Panc1 (cell line): ENCODE data around the gene PRLH. TPM values are rescaled to one million over a fixed set of nuclear protein-coding genes. Genes with fewer than 3 reads are reported as not detected.
A peak's percentile ranks its signal among the peaks of the same experiment; 100 is the strongest.

Experiments
- ATAC-seq: fragments of 200-7000 bp; cut with Tn5 transposase; 2 replicates; pipeline ENCODE4 v1.9.1; 2020; ENCODE audit warnings: mild to moderate bottlenecking, moderate library complexity
- BruUV-seq: library from RNA; stranded (reverse); fragments of 400-500 nt; replicated peaks from 2 replicates; lab custom pipeline; 2021; lab: Mats Ljungman, UMichigan
- CTCF ChIA-PET: fragments of 300-600 bp; sonication (Branson Sonifier 250); formaldehyde crosslinking; loops from one replicate; lab custom pipeline; 2022; ENCODE audit warnings: antibody characterized with exemption; lab: Charles Lee
- POLR2A ChIA-PET: fragments of 300-600 bp; sonication (Branson Sonifier 250); formaldehyde crosslinking; loops from one replicate; lab custom pipeline; 2022; ENCODE audit warnings: antibody characterized with exemption; lab: Charles Lee
- DNase-seq: peaks from one replicate; pipeline ENCODE4 v3.0.0-alpha.2; 2010; ENCODE audit warnings: low read depth, low spot score
- H3K27ac ChIP-seq: 2 replicates; pipeline ENCODE4 v1.5.1; 2011; ENCODE audit warnings: mild to moderate bottlenecking, low read length, inconsistent platforms
- H3K27me3 ChIP-seq: fragments of 200-500 bp; sonication (Bioruptor generic); 2 replicates; pipeline ENCODE4 v1.6.0; 2014; ENCODE audit warnings: low read length, inconsistent platforms; ENCODE audit not compliant: control insufficient read depth, insufficient read depth
- H3K36me3 ChIP-seq: fragments of 200-500 bp; sonication (Bioruptor generic); 2 replicates; pipeline ENCODE4 v1.5.1; 2014; ENCODE audit warnings: inconsistent platforms, mild to moderate bottlenecking, low read length, moderate library complexity; ENCODE audit not compliant: control insufficient read depth, insufficient read depth
- H3K4me1 ChIP-seq: 2 replicates; pipeline ENCODE4 v1.5.1; 2011; ENCODE audit warnings: inconsistent platforms, mild to moderate bottlenecking, low read length, moderate library complexity; ENCODE audit not compliant: control insufficient read depth, insufficient read depth
- H3K4me3 ChIP-seq, 2 experiments: 2 replicates each; pipeline ENCODE4 v1.5.1; 2011 to 2012; ENCODE audit warnings: low read depth in 2 of 2, low read length in 2 of 2, mild to moderate bottlenecking in 2 of 2, inconsistent platforms in 1 of 2, moderate library complexity in 1 of 2
- H3K9me3 ChIP-seq: fragments of 200-500 bp; sonication (Bioruptor generic); 2 replicates; pipeline ENCODE4 v1.5.1; 2014; ENCODE audit warnings: low read depth, mild to moderate bottlenecking, inconsistent platforms, low read length, moderate library complexity; ENCODE audit not compliant: control insufficient read depth, insufficient read depth
- CTCF ChIP-seq: fragments of 450-650 bp; IDR thresholded peaks from 2 replicates; pipeline ENCODE4 v1.5.1; 2017; ENCODE audit warnings: mild to moderate bottlenecking
- POLR2AphosphoS5 ChIP-seq: IDR thresholded peaks from 2 replicates; pipeline ENCODE4 v1.6.1; 2012; ENCODE audit warnings: mild to moderate bottlenecking, low read depth, low read length, moderate library complexity
- SIN3A ChIP-seq: IDR thresholded peaks from 2 replicates; pipeline ENCODE4 v1.6.1; 2012; ENCODE audit warnings: low read depth, mild to moderate bottlenecking, low read length, moderate library complexity, borderline replicate concordance; ENCODE audit not compliant: insufficient read depth
- TCF7L2 ChIP-seq: IDR thresholded peaks from 2 replicates; pipeline ENCODE4 v1.6.1; 2011; ENCODE audit warnings: mild to moderate bottlenecking, low read depth, low read length, inconsistent platforms
- in situ Hi-C: cut with HindIII; loops from 2 replicates; pipeline ENCODE4 v1.10.0; 2016; ENCODE audit warnings: low sequenced_read_pairs, low pct_unique_long_range_greater_than_20kb
- intact Hi-C: fragments of 100-400 bp; cut with micrococcal nuclease; formaldehyde crosslinking; loops from one replicate; pipeline ENCODE4 v1.10.0; 2022; ENCODE audit not compliant: unreplicated experiment
- total RNA-seq: library from RNA; stranded (reverse); gene quantifications from one replicate; pipeline ENCODE4 v1.2.1, GENCODE V29; 2021; ENCODE audit not compliant: unreplicated experiment
- TF ChIP-seq, protein P1 (sequence below), 2 experiments: IDR thresholded peaks; 2 replicates each; pipeline ENCODE4 v1.6.1; 2011 to 2012; ENCODE audit warnings: low read depth in 2 of 2, control low read depth in 1 of 2, low read length in 1 of 2, mild to moderate bottlenecking in 1 of 2, moderate library complexity in 1 of 2; ENCODE audit not compliant: insufficient read depth in 1 of 2

The PRLH gene
- total RNA-seq, 1 experiment from 2014 or later, result not detected

DNA sequence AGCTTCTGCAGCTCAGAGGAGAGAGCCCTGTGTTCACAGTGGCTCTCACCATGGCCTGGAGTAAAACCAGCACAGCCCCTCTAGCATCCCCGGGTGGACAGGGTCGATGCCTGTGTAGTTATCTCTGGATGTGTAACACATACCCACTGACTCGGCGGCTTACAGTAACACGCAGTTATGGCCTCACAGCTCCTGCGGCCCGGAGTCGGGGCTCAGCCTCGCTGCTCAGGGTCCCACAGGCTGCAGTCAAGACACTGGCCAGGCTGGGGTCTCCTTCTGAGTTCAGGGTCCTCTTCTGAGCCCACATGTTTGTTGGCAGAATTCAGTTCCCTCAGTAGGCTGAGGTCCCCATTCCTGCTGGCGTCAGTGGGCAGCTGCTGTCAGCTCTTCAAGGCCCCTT is 26.7 kb downstream of the PRLH start:
- CTCF ChIA-PET, result interaction anchor here (0.5 to 1.3 kb wide), 2 partner anchors 8 to 178 kb away, joined by 3 read pairs; no protein-coding TSS in a partner anchor
- ATAC-seq (no peak), DNase-seq (no peak)
- Histone ChIP-seq H3K27ac (peak overlapping the region; percentile 69), H3K9me3 (no peaks in the 10 kb centered on the region), H3K4me3 (no peak overlapping the region), H3K4me1 (peaks cover 39% of the 10 kb centered on the region), H3K36me3 (no peaks in the 10 kb centered on the region; the same call in 1 of the 2 replicates), H3K27me3 (no peaks in the 10 kb centered on the region)
- in situ Hi-C loops (no loop called here), intact Hi-C loops (loop anchor here (10.0 kb wide), 1 partner anchor 152 kb away; no protein-coding TSS in a partner anchor)
- no peak for TF ChIP-seq CTCF
- no peak for TF ChIP-seq TCF7L2
- TF ChIP-seq POLR2AphosphoS5, result no peak
- TF ChIP-seq, protein P1, sequence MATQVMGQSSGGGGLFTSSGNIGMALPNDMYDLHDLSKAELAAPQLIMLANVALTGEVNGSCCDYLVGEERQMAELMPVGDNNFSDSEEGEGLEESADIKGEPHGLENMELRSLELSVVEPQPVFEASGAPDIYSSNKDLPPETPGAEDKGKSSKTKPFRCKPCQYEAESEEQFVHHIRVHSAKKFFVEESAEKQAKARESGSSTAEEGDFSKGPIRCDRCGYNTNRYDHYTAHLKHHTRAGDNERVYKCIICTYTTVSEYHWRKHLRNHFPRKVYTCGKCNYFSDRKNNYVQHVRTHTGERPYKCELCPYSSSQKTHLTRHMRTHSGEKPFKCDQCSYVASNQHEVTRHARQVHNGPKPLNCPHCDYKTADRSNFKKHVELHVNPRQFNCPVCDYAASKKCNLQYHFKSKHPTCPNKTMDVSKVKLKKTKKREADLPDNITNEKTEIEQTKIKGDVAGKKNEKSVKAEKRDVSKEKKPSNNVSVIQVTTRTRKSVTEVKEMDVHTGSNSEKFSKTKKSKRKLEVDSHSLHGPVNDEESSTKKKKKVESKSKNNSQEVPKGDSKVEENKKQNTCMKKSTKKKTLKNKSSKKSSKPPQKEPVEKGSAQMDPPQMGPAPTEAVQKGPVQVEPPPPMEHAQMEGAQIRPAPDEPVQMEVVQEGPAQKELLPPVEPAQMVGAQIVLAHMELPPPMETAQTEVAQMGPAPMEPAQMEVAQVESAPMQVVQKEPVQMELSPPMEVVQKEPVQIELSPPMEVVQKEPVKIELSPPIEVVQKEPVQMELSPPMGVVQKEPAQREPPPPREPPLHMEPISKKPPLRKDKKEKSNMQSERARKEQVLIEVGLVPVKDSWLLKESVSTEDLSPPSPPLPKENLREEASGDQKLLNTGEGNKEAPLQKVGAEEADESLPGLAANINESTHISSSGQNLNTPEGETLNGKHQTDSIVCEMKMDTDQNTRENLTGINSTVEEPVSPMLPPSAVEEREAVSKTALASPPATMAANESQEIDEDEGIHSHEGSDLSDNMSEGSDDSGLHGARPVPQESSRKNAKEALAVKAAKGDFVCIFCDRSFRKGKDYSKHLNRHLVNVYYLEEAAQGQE (IDR thresholded peaks at IDR 0.05; ENCODE audit: insufficient read depth in 1 of 2, low read depth in 2 of 2, low read length in 1 of 2), result no peak
- no peak for TF ChIP-seq SIN3A
- no TSS peak for BruUV-seq
- POLR2A ChIA-PET, result no interaction called here

GRCh38 chr2:237593596-237594320 is 27.4 kb downstream of the PRLH start:
- no peak for TF ChIP-seq CTCF
- no peak for TF ChIP-seq TCF7L2
- TF ChIP-seq, protein P1 (IDR thresholded peaks at IDR 0.05; ENCODE audit: insufficient read depth in 1 of 2, low read depth in 2 of 2, low read length in 1 of 2), result no peak
- TF ChIP-seq POLR2AphosphoS5, result no peak
- no peak for TF ChIP-seq SIN3A
- Histone ChIP-seq H3K27ac (peak overlapping the region; percentile 69), H3K4me1 (peaks cover 39% of the 10 kb centered on the region), H3K36me3 (no peaks in the 10 kb centered on the region; the same call in 1 of the 2 replicates), H3K9me3 (no peaks in the 10 kb centered on the region), H3K27me3 (no peaks in the 10 kb centered on the region), H3K4me3 (no peak overlapping the region)
- no TSS peak for BruUV-seq
- in situ Hi-C loops (no loop called here), intact Hi-C loops (loop anchor here (10.0 kb wide), 1 partner anchor 151 kb away; no protein-coding TSS in a partner anchor)
- DNase-seq (no peak), ATAC-seq (no peak)
- ChIA-PET CTCF (no interaction called here), POLR2A (no interaction called here)
